ENCODE data around the gene GRAP2.

GRAP2 gene

GRCh38 chr22:40022536-40023240, 121.8 kb downstream of the GRAP2 start:
- no peak for DNase-seq

Data from NCI-H1930 (cell line).